GM12878 (cell line): Measurements from ENCODE around the gene AEBP2. TPM values are rescaled to one million over a fixed set of nuclear protein-coding genes. Genes with fewer than 3 reads are reported as not detected.

Source experiments
- ATF2 ChIP-seq: IDR thresholded peaks from 2 replicates; pipeline ENCODE4 v1.6.1; 2012; ENCODE audit warnings: low read length, inconsistent platforms
- BHLHE40 ChIP-seq, 2 experiments: fragments of 450-650 bp in 1 of 2; IDR thresholded peaks; 2 replicates each; pipeline ENCODE4 v1.6.1; 2011 to 2017; ENCODE audit warnings: low read depth in 2 of 2, borderline replicate concordance in 1 of 2, improper control_type of control experiment in 1 of 2, low read length in 1 of 2, mild to moderate bottlenecking in 1 of 2
- CUX1 ChIP-seq: IDR thresholded peaks from 2 replicates; pipeline ENCODE4 v1.6.1; 2012; ENCODE audit warnings: improper control_type of control experiment, low read depth, low read length; ENCODE audit not compliant: insufficient replicate concordance
- EED ChIP-seq: sonication (generic); IDR thresholded peaks from 2 replicates; pipeline ENCODE4 v1.6.1; 2016; ENCODE audit warnings: antibody characterized with exemption, low read depth
- ELK1 ChIP-seq: IDR thresholded peaks from 2 replicates; pipeline ENCODE4 v1.6.1; 2012; ENCODE audit warnings: low read depth, low read length, improper control_type of control experiment
- FOXK2 ChIP-seq: fragments of 450-650 bp; IDR thresholded peaks from 2 replicates; pipeline ENCODE4 v1.6.1; 2017; ENCODE audit warnings: mild to moderate bottlenecking, moderate library complexity
- IKZF2 ChIP-seq, 2 experiments: fragments of 450-650 bp; IDR thresholded peaks; 2 replicates each; pipeline ENCODE4 v1.6.1; 2017; ENCODE audit warnings: mild to moderate bottlenecking in 2 of 2, moderate library complexity in 2 of 2
- KDM1A ChIP-seq: fragments of 200-600 bp; sonication (generic); IDR thresholded peaks from 2 replicates; pipeline ENCODE4 v1.6.1; 2016; ENCODE audit warnings: borderline replicate concordance
- MTA3 ChIP-seq: IDR thresholded peaks from 2 replicates; pipeline ENCODE4 v1.6.1; 2012; ENCODE audit warnings: low read length, inconsistent platforms, borderline replicate concordance
- PAX8 ChIP-seq: fragments of 450-650 bp; IDR thresholded peaks from 2 replicates; pipeline ENCODE4 v1.6.1; 2017; ENCODE audit warnings: mild to moderate bottlenecking, moderate library complexity
- RELA ChIP-seq: fragments of 450-650 bp; IDR thresholded peaks from 2 replicates; pipeline ENCODE4 v1.8.0; 2014; ENCODE audit warnings: borderline replicate concordance; ENCODE audit not compliant: partially characterized antibody
- WRNIP1 ChIP-seq: IDR thresholded peaks from 2 replicates; pipeline ENCODE4 v1.6.1; 2011; ENCODE audit warnings: low read depth, low read length, improper control_type of control experiment, borderline replicate concordance
- ZNF687 ChIP-seq: fragments of 450-650 bp; IDR thresholded peaks from 2 replicates; pipeline ENCODE4 v1.6.1; 2017; ENCODE audit warnings: mild to moderate bottlenecking, moderate library complexity
- polyA plus RNA-seq, 11 experiments: library from polyadenylated mRNA; depleted of rRNA in 4 of 11; unstranded in 6 of 11; stranded (reverse) in 5 of 11; fragments of >200 nt; fragmentation: Nextera tagmentation in 4 of 11; fragmentation: Illumina TruSeq in 1 of 11; extraction: Ambion mirVana in 4 of 11; extraction: Trizol in 1 of 11; gene quantifications; 1 replicate in 1 of 11; 2 replicates in 10 of 11; pipeline versions ENCODE4 v1.2.1 to v1.2.3, GENCODE V29; 2011 to 2016; ENCODE audit warnings: inconsistent platforms in 2 of 11, missing spikeins in 2 of 11, low read depth in 1 of 11
- total RNA-seq, 4 experiments: library from RNA; depleted of rRNA in 3 of 4; stranded (reverse); fragments of >200 nt in 3 of 4; fragmentation: Illumina TruSeq in 1 of 4; extraction: Trizol in 1 of 4; gene quantifications; 2 replicates each; pipeline versions ENCODE4 v1.2.1 to v1.2.3, GENCODE V29; 2013 to 2021

The AEBP2 gene
- total and polyA plus RNA-seq, 10 of the 15 experiments (the other 5 are each of a cell fraction or from before 2014, with no cell fraction given) = 17.6 to 126 (median 44.8) TPM

GRCh38 chr12:19482551-19483109, 43.3 kb downstream of the AEBP2 start (continued):
- TF ChIP-seq ATF2 (peak; percentile 48; the same call in 1 of the 2 replicates), IKZF2 (IDR thresholded peaks at IDR 0.05) (peak in 1 of 2 experiments; percentile 61), BHLHE40 (IDR thresholded peaks at IDR 0.05; ENCODE audit: borderline replicate concordance in 1 of 2, low read depth in 2 of 2, low read length in 1 of 2) (no peak), KDM1A (no peak), CUX1 (no peak), EED (peak; percentile 65; the same call in 1 of the 2 replicates), PAX8 (no peak), FOXK2 (no peak), MTA3 (peak; percentile 34; the same call in 1 of the 2 replicates), ELK1 (no peak), RELA (no peak), ZNF687 (0 out of 2 replicates have a peak, but pooled peaks have one; percentile 12), WRNIP1 (no peak)
